Measurements from ENCODE around the gene TNNT3. TPM values are rescaled to one million over a fixed set of nuclear protein-coding genes. Genes with fewer than 3 reads are reported as not detected.

The TNNT3 gene
- total RNA-seq, 1 experiment from 2014 or later = not detected

GRCh38 chr11:1947592-1948237 is 28.2 kb downstream of the TNNT3 start:
- no peaks in the 10 kb centered on the region for H3K27me3 Mint-ChIP-seq (ENCODE audit: insufficient read depth, unreplicated experiment)
- intact Hi-C loops (cut with micrococcal nuclease) = no loop called here
- no peak for TF ChIP-seq CTCF (IDR thresholded peaks at IDR 0.05; ENCODE audit: unreplicated experiment)
- H3K27ac Mint-ChIP-seq (ENCODE audit: low read depth, unreplicated experiment) = no peak overlapping the region
- CTCF ChIA-PET = interaction anchor here (0.8 to 2.1 kb wide), 11 partner anchors 10 to 877 kb away, joined by 3 to 12 read pairs (median 4); no protein-coding TSS in a partner anchor
- no peaks in the 10 kb centered on the region for H3K9me3 Mint-ChIP-seq (ENCODE audit: unreplicated experiment)
- no peak for DNase-seq (ENCODE audit: unreplicated experiment)
- peaks cover 10% of the 10 kb centered on the region for H3K4me1 Mint-ChIP-seq (ENCODE audit: insufficient read depth, unreplicated experiment)
- POLR2A ChIA-PET = interaction anchor here (0.7 to 2.4 kb wide), 6 partner anchors 53 to 254 kb away, joined by 3 to 12 read pairs (median 4); partner anchors contain the start of gene SYT8
- H3K36me3 Mint-ChIP-seq (ENCODE audit: insufficient read depth, unreplicated experiment) = peaks cover 6% of the 10 kb centered on the region
- BruUV-seq (replicated peaks) = no TSS peak
- no peak overlapping the region for H3K4me3 Mint-ChIP-seq (ENCODE audit: unreplicated experiment)

- peaks cover 6% of the 10 kb centered on the region for H3K36me3 Mint-ChIP-seq (ENCODE audit: insufficient read depth, unreplicated experiment)
- ChIA-PET CTCF (interaction anchor here (0.6 to 3.6 kb wide), 13 partner anchors 9 to 876 kb away, joined by 3 to 30 read pairs (median 4); no protein-coding TSS in a partner anchor), POLR2A (interaction anchor here (0.6 to 2.4 kb wide), 5 partner anchors 52 to 811 kb away, joined by 3 to 12 read pairs (median 4); partner anchors contain the start of gene SYT8)
- H3K9me3 Mint-ChIP-seq (ENCODE audit: unreplicated experiment) = no peaks in the 10 kb centered on the region
- intact Hi-C loops (cut with micrococcal nuclease) = no loop called here
- no peak for TF ChIP-seq CTCF (IDR thresholded peaks at IDR 0.05; ENCODE audit: unreplicated experiment)
- no peak for DNase-seq (ENCODE audit: unreplicated experiment)
- H3K27ac Mint-ChIP-seq (ENCODE audit: low read depth, unreplicated experiment) = no peak overlapping the region
- peaks cover 9% of the 10 kb centered on the region for H3K4me1 Mint-ChIP-seq (ENCODE audit: insufficient read depth, unreplicated experiment)
- BruUV-seq (replicated peaks) = no TSS peak
- no peaks in the 10 kb centered on the region for H3K27me3 Mint-ChIP-seq (ENCODE audit: insufficient read depth, unreplicated experiment)
- no peak overlapping the region for H3K4me3 Mint-ChIP-seq (ENCODE audit: unreplicated experiment)
Measured at GRCh38 chr11:1948389-1948788, 28.9 kb downstream of the TNNT3 start.

DNA sequence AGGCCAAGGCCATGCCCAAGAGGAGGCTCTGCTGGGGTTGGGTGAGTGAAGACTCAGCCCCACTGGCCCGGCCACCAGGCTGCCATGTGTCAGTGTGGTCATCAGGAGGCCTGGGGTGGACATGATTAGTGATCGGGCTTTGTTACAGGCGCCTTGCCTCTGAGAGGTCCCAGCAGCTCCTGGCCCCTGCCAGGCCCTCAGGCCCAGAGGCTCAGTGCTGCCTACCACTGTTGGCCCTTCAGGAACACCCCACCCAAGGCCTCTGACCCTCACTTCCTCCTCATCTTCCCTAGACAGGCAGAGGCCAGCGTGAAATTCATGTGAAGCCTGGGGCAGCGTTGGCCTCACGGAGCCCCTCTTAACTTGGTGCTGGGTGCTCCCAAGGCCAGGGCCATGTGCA is 29.8 kb downstream of the TNNT3 start:
- TF ChIP-seq CTCF (IDR thresholded peaks at IDR 0.05; ENCODE audit: unreplicated experiment) = no peak
- DNase-seq (ENCODE audit: unreplicated experiment) = no peak
- POLR2A ChIA-PET = interaction anchor here (0.6 to 2.4 kb wide), 2 partner anchors 202 to 255 kb away, joined by 3 to 8 read pairs; no protein-coding TSS in a partner anchor
- no peaks in the 10 kb centered on the region for H3K27me3 Mint-ChIP-seq (ENCODE audit: insufficient read depth, unreplicated experiment)
- CTCF ChIA-PET = interaction anchor here (0.6 to 3.6 kb wide), 10 partner anchors 15 to 1467 kb away, joined by 3 to 30 read pairs (median 6); partner anchors contain the start of gene SYT8
- BruUV-seq (replicated peaks) = no TSS peak
- no peaks in the 10 kb centered on the region for H3K4me1 Mint-ChIP-seq (ENCODE audit: insufficient read depth, unreplicated experiment)
- H3K9me3 Mint-ChIP-seq (ENCODE audit: unreplicated experiment) = no peaks in the 10 kb centered on the region
- intact Hi-C loops (cut with micrococcal nuclease) = no loop called here
- no peak overlapping the region for H3K27ac Mint-ChIP-seq (ENCODE audit: low read depth, unreplicated experiment)
- no peak overlapping the region for H3K4me3 Mint-ChIP-seq (ENCODE audit: unreplicated experiment)
- H3K36me3 Mint-ChIP-seq (ENCODE audit: insufficient read depth, unreplicated experiment) = peaks cover under 1% of the 10 kb centered on the region

GRCh38 chr11:1949922-1950321 is 30.4 kb downstream of the TNNT3 start:
- Mint-ChIP-seq H3K27me3 (ENCODE audit: insufficient read depth, unreplicated experiment) (no peaks in the 10 kb centered on the region), H3K4me1 (ENCODE audit: insufficient read depth, unreplicated experiment) (no peaks in the 10 kb centered on the region), H3K36me3 (ENCODE audit: insufficient read depth, unreplicated experiment) (no peaks in the 10 kb centered on the region), H3K27ac (ENCODE audit: low read depth, unreplicated experiment) (no peak overlapping the region), H3K4me3 (ENCODE audit: unreplicated experiment) (no peak overlapping the region), H3K9me3 (ENCODE audit: unreplicated experiment) (no peaks in the 10 kb centered on the region)
- no peak for DNase-seq (ENCODE audit: unreplicated experiment)
- no TSS peak for BruUV-seq (replicated peaks)
- intact Hi-C loops (cut with micrococcal nuclease) = no loop called here
- TF ChIP-seq CTCF (IDR thresholded peaks at IDR 0.05; ENCODE audit: unreplicated experiment) = no peak
- POLR2A ChIA-PET = no interaction called here
- CTCF ChIA-PET = interaction anchor here (0.6 to 3.6 kb wide), 12 partner anchors 49 to 1468 kb away, joined by 3 to 30 read pairs (median 5); partner anchors contain the start of gene SYT8

Data from MCF 10A (cell line).